NOMO-1 treated with dmso at 0.1 percent for 144 hours (cell line): Measurements from ENCODE around the gene TOMM40L.
"Not testable (repeated sequence)": the region's sequence is repeated elsewhere in the genome, so short reads cannot be mapped to it uniquely, and the experiment has no call there.

Experiments used
- DNase-seq: peaks from one replicate; lab custom pipeline; 2025; ENCODE audit not compliant: unreplicated experiment; lab: John Stamatoyannopoulos, UW

The TOMM40L gene

DNA sequence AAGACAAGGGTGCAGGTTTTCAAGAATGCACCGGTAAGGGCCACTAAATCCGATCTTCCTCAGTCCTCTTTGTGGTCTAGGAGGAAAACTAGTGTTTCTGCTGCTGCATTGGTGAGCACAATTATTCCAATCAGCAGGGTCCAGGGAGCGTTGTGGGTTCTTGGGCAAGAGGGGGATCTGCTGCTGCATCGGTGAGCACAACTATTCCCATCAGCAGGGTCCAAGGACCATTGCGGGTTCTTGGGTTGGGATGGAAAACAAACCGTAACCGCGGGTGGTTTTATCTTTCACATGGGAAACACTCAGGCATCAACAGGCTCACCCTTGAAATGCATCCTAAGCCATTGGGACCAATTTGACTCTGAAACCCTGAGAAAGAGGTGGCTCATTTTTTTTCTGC lies 25.7 kb downstream of the TOMM40L start:
- no peak for DNase-seq

DNA sequence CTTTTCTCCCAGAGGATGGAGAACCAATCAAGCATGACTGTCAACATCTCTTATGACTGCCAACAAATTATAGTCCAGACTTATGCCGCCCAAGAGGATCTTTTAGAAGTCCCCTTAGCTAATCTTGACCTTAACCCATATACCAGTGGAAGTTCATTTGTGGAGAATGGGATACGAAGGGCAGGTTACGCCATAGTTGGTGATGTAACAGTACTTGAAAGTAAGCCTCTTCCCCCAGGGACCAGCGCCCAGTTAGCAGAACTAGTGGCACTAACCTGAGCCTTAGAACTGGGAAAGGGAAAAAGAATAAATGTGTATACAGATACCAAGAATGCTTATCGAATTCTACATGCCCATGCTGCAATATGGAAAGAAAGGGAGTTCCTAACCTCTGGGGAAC lies 29.4 kb downstream of the TOMM40L start:
- DNase-seq = not testable (repeated sequence)

DNA sequence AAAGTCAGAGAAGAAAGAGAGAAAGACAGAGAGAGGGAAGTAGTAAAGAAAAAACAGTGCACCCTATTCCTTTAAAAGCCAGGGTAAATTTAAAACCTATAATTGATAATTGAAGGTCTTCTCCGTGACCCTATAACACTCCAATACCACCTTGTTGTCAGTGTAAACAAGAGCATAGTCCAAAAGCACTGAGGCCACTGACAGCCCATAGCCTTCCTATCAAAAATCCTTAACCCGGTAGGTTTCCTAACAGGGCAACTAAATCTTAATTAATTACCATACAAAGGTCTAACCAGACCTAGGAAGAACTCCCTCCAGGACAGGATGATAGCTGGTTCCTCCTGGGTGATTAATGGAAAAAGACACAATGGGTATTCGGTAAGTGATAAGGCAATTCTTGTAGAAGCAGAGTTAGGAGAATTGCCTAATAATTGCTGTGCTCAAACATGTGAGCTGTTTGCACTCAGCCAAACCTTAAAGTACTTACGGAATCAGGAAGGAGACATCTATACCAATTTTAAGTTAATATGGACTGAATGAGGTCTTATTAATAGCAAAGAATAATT lies 30.2 kb downstream of the TOMM40L start:
- DNase-seq = not testable (repeated sequence)

DNA sequence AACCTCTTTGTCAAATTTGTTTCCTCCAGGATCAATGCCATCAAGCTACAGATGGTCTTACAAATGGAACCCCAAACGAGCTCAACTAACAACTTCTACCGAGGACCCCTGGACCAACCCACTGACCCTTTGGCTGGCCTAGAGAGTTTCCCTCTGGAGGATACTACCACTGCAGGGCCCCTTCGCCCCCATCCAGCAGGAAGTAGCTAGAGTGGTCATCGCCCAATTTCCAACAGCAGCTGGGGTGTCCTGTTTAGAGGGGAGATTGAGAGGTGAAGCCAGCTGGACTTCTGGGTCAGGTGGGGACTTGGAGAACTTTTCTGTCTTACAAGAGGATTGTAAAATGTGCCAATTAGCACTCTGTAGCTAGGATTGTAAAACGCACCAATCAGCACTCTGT lies 31.2 kb downstream of the TOMM40L start:
- DNase-seq = not testable (repeated sequence)

DNA sequence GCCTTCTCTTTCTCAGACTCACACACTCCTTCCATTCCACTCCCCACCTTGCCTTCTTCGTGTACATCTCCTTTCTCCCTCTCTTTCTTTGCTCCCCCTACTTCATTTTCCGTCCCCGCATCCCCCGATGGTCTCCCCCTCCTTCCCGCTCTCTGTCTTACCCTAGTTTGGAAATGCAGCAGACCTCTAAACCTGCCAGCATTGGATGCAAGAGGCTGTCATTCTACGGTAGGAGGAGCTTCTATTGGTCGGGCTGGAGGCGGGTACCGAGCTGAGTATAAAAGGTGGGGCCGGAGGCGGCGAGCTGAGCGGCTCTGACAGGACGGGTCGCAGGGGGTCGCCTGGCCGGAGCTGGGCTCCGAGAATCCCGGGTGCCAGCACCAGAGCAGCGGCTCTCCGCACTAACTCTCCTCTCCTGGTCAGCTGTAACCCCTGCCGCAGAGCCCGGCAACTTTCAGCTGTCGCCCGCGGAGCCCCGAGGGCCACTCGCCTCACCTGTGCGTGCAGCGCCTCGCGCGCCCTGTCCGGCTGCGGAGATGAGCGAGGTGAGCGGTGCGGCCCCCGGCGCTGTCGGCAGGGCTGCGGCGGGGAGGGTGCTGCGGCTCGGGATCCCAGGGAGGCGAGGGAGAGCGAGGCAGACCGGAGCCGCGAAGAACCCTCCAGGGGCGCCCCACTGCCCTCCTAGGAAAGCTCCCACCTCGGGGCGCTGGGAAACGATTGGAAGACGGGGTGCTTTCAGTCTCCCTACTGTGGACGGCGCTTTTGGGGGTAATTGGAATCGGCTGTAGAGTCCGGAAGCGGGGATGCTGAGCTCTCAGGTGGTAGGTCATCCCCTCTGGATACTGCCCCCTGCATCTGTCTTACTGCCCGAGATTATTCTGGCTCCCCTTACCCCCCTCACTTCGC lies 32.8 kb downstream of the TOMM40L start, which contains the start of gene PCP4L1:
Gene PCP4L1 (plus strand): TSS at position 307 of the 906 bp plus-strand sequence. CDS start 230 bp downstream, at position 537.
- no peak for DNase-seq

DNA sequence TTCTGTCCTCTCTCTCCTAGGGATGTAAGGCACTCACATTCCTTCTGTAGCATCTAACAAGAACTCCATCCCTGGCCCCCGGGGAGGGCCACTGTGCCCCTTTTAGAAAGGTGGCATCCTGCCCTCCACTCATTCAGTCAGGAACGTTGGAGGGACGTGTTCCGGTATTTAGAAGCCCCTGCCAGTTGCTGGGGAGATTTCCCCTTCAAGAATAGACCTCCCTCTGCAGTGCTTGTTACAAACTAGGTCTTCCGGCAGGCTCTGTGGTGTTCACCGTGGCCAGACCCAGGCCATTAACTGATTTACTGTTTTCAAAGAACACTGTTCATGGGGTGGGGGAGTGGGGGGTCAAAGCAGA lies 33.5 kb downstream of the TOMM40L start:
- DNase-seq = no peak

DNA sequence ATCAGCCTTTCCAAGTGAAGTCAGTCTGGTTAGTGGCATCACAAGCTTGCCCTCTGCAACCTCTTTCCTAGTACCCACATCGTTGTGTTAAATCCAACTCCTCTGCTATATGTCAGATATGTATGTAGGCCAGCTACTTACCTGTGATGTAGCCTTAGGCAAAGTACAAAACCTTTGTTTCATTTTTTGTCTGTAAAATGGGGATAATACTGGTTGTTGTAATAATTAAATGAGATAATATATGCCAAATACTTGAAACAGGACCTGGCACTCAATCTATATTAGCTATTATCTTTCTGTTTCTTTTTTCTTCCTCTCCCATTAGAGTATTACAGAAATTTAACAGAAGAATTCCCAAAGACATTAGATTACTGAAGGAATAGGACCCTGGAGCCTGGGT lies 33.9 kb downstream of the TOMM40L start:
- DNase-seq = no peak

DNA sequence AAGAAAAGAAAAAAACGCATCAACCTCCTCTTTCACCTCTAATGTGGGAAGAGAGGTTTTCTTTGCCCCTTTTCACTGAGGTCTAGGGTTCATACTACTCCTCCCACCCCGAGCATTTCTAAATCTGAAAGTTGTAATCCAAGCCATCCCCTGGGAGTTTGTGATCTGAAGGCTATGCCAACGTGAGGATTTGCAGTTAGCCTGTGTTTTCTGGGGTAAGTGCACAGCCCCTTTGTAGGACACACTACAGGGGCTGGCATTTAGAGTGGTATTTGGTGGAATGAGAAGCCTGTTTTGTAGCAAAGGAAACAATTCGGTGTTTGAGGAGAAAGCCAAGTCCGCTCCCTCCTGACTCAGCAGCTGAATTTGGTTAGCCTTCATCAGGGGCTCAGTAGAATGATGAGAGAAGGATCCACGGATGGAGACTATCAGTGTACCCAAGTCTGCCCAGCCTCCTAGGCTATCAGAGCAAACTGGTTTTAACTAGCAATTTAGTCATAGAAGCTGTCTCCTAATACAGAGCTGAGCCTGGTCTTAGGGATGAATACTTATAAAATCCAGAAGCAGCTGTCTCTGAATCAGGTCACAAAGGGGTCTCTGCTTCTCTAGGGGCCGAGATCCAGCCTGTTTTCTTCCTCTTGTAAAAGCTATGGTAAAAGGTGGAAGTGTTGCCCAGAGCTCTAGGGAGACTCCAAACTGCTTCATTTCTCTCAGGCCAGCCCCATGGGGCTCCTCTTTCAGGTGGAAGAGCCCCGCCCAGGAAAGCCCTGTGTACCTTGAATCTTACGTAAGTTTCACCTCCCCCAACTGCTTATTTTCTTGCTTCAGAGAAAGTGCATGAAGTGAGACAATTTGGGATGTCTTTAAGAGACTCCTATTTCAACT lies 34.8 kb downstream of the TOMM40L start:
- no peak for DNase-seq

DNA sequence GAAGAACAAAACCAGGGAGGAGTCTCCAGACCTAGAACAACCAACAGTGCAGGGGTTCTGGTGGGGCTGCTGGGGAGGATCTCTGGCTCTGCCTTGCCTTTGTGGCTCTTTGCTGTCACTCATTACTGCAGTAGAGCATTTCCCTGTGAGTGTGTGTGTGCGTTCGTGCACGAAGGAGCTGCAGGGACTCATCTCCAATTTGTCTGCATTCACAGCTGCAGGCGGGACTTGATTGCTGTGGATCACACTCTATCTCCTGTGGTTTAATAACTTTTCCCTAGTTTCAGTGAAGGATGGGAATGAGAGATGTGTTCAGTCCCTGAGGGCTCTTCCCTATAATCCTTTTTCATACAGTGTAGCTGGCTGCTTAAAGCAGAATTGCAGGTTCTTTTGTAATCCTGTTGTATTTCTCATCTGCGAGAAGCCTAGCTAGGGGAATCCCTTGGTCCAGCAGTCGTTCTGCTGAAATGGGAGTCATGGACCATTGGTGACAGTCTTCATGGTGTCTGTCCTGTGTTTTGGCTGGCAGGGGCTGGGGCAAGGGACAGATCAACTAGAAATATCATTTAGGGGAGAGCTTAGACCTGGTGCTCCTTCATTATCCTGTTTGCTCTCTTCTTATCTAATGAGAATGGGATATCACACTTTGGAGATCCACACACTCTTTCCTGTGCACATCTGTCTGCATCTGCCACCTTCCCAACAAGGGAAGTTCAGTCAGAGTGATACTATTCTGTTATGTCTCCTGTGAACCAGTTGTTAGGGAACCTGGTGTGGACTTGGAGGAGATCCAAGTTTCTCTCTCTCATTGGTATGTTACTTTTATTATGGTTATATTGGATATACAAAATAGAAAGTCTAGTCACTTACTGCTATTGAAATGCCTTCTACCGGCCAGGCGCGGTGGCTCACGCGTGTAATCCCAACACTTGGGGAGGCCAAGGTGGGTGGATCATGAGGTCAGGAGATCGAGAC lies 35.7 kb downstream of the TOMM40L start:
- no peak for DNase-seq

DNA sequence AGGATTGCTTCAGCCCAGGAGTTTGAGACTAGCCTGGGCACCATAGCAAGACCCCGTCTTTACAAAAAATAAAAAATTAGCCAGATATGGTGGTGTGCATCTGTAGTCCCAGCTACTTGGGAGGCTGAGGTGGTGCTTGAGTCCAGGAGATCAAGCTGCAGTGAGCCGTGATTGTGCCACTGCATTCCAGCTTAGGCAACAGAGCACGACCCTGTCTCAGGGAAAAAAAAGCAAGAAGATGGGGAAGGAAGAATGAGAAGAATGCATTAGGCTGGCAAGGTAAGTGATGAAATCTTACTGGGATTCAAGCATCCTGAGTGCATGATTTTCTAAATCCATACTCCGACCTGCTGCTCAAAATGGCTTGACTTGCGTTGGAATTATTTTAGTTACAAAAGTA lies 39.4 kb downstream of the TOMM40L start:
- no peak for DNase-seq

DNA sequence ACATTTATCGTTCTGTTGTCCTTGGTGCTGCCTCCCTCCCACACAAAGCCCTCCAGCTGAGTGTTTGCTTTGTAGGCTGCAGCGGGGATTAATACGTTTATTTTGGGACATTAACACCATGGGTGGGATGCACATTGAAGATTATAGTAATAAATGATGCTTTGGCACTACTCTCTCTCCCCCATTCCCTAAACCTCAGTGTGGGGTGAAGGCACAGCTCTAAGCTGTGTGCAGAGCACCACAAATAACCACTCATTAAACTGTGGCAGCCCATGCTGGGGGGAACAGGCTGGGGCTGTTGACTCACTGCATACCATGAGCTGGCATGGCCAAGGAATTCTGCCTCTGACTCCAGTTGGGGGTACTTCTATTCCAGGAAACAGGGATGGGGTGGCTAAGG lies 40.3 kb downstream of the TOMM40L start:
- no peak for DNase-seq

DNA sequence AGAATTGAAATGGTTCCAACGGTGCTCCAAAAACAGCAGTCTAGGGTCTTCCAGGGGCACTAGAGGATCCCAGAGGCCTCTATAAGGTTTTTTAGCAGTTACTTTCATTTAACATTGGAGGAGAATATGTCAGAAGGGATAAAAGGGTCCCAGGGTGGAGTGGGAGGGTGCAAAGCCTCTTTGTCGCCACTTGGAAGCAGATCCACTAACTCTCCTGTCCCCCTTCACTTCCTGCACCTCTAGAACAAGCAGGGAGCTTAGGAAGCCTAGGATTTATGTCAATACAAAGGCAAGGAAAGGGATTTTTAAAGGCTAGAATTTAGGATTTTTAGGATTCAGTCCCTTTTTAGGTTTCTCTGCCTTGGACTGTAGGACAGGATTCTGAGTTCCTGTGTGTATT lies 41.0 kb downstream of the TOMM40L start:
- no peak for DNase-seq

DNA sequence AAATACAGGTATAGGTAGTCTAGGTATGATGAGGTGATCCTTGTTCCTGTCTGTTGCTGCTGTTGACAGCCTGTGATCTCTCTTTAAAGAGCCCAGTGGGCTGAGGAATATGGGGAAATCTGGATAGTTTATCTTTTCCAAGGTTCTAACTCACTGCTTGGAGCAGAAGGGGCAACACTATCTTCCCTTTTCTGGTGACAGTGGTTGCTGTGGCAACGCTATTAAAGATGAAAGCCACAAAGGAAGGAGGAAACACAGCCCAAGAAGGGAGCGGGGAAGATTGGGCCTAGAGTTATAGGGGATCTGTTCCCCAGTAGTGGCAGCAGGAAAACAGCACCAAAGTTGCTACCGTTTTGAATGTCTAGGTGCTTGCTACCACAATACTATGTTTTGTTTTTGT lies 41.5 kb downstream of the TOMM40L start:
- peak; percentile 24 for DNase-seq

DNA sequence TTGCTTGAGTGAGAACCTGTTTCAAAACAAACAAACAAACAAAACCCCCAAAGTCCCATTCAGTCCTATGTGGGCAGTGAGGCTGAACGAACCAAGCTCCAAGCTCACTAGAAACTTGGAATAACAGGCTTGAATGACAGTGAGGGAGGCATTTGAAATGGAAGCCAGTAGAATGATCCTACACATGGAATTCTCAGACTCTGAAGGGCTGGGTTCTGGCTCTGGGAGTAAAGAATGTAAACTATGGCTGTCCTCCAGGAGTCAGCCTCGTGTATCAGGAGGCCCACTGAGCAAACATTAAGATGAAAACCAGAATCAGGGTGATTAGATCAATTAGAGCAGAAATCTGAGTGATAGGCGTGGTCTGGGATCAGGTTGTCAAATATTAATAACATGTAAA lies 47.5 kb downstream of the TOMM40L start:
- DNase-seq = no peak

DNA sequence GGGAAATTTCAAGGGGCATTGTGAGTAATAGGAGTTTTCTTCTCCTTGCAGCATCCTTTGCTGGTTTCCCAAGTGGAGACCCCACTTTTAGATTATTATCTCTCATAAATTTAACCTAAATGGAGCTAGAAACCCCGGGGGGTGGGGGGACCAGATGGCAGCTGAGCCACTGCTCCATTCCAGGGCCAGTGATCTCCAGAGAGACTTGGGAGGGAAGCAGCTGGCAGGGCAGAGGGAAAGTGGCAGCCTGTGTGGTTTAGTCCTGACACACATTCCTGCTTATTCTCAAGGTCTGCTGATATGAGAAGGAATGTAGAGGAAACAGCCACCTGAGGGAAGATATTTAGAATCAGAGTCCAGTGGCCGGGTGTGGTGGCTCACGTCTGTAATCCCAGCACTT lies 49.0 kb downstream of the TOMM40L start:
- no peak for DNase-seq
